ENCODE data around the gene OR52N5. TPM values are rescaled to one million over a fixed set of nuclear protein-coding genes. Genes with fewer than 3 reads are reported as not detected.

The OR52N5 gene
- total and polyA plus RNA-seq, 9 of the 15 experiments (the other 6 are each of a cell fraction or from before 2014, with no cell fraction given) = not detected

DNA sequence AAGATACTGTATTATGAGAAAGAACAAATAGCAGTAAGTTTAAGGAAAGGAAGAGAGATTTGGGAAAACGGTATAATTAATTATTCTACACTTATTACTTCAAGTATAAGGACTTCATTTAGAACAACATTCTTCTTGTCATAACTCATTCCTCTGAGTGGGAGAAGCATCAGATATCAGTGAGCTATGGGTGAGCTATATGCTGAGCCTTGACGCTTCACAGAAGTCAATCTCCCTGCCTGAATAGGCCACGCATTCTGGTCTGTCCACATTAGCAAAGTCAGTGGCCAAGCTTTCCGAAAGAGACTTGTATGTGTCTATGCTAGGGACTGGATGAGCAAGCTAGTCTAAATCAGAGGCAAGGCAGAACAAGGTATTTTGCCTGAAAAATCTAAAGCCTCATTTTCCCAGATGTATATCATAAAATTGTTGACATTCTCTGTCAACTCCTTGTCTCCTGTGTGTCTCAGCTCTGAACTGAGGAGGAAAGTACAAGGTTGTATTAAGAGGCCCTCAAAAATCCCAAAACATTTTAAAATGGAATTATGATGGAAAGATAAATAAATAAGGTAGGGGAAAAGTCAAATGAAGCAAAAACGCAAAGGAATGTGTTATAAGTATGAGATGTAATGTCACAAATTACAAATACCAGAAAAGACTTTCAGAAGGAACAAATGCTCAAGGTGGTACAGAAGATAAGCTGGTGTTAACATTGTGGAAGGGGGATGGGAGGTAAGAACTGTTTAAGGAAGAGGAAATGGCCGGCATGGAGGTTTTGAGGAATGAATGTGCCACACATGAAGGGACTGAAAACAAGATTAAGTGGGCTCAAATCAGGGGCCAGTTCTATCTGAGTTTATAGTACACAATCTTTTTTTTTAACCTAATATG lies 27.0 kb upstream of the OR52N5 start (continued):
- TF ChIP-seq E2F8 (IDR thresholded peaks at IDR 0.05; ENCODE audit: low read depth, partially characterized antibody) (no peak), ZNF232 (CRISPR knock-in tag; IDR thresholded peaks at IDR 0.05) (no peak), FOSL1 (tag; conservative IDR thresholded peaks at IDR 0.05) (0 out of 2 replicates have a peak, but pooled peaks have one; percentile 20), MYBL2 (IDR thresholded peaks at IDR 0.05; ENCODE audit: low read depth) (no peak; the same call in 1 of the 2 replicates), MYBL2 (CRISPR knock-in tag; IDR thresholded peaks at IDR 0.05; ENCODE audit: borderline replicate concordance) (no peak), ZKSCAN3 (CRISPR knock-in tag; IDR thresholded peaks at IDR 0.05) (no peak), KDM4B (IDR thresholded peaks at IDR 0.05; ENCODE audit: borderline replicate concordance in 2 of 2, low read depth in 1 of 2) (no peak), TOE1 (IDR thresholded peaks at IDR 0.05; ENCODE audit: borderline replicate concordance) (no peak), TOE1 (CRISPR knock-in tag; IDR thresholded peaks at IDR 0.05; ENCODE audit: borderline replicate concordance, low read depth) (no peak), THRA (IDR thresholded peaks at IDR 0.05) (no peak), POLR2AphosphoS2 (IDR thresholded peaks at IDR 0.05; ENCODE audit: low read length) (no peak), DACH1 (IDR thresholded peaks at IDR 0.05; ENCODE audit: partially characterized antibody) (no peak), RBBP5 (IDR thresholded peaks at IDR 0.05; ENCODE audit: borderline replicate concordance, insufficient read depth, low read length, poor library complexity, severe bottlenecking) (no peak)
- TF ChIP-seq, protein P1, sequence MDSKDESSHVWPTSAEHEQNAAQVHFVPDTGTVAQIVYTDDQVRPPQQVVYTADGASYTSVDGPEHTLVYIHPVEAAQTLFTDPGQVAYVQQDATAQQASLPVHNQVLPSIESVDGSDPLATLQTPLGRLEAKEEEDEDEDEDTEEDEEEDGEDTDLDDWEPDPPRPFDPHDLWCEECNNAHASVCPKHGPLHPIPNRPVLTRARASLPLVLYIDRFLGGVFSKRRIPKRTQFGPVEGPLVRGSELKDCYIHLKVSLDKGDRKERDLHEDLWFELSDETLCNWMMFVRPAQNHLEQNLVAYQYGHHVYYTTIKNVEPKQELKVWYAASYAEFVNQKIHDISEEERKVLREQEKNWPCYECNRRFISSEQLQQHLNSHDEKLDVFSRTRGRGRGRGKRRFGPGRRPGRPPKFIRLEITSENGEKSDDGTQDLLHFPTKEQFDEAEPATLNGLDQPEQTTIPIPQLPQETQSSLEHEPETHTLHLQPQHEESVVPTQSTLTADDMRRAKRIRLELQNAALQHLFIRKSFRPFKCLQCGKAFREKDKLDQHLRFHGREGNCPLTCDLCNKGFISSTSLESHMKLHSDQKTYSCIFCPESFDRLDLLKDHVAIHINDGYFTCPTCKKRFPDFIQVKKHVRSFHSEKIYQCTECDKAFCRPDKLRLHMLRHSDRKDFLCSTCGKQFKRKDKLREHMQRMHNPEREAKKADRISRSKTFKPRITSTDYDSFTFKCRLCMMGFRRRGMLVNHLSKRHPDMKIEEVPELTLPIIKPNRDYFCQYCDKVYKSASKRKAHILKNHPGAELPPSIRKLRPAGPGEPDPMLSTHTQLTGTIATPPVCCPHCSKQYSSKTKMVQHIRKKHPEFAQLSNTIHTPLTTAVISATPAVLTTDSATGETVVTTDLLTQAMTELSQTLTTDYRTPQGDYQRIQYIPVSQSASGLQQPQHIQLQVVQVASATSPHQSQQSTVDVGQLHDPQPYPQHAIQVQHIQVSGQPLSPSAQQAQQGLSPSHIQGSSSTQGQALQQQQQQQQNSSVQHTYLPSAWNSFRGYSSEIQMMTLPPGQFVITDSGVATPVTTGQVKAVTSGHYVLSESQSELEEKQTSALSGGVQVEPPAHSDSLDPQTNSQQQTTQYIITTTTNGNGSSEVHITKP (IDR thresholded peaks at IDR 0.05; ENCODE audit: partially characterized antibody) = no peak
- TF ChIP-seq, protein P2, sequence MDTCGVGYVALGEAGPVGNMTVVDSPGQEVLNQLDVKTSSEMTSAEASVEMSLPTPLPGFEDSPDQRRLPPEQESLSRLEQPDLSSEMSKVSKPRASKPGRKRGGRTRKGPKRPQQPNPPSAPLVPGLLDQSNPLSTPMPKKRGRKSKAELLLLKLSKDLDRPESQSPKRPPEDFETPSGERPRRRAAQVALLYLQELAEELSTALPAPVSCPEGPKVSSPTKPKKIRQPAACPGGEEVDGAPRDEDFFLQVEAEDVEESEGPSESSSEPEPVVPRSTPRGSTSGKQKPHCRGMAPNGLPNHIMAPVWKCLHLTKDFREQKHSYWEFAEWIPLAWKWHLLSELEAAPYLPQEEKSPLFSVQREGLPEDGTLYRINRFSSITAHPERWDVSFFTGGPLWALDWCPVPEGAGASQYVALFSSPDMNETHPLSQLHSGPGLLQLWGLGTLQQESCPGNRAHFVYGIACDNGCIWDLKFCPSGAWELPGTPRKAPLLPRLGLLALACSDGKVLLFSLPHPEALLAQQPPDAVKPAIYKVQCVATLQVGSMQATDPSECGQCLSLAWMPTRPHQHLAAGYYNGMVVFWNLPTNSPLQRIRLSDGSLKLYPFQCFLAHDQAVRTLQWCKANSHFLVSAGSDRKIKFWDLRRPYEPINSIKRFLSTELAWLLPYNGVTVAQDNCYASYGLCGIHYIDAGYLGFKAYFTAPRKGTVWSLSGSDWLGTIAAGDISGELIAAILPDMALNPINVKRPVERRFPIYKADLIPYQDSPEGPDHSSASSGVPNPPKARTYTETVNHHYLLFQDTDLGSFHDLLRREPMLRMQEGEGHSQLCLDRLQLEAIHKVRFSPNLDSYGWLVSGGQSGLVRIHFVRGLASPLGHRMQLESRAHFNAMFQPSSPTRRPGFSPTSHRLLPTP (IDR thresholded peaks at IDR 0.05; ENCODE audit: borderline replicate concordance, extremely low read depth, insufficient read length) = no peak

Data from K562 (cell line).